Ishikawa (cell line): ENCODE data around the gene PPP1R37.

Experiments used
- CEBPB ChIP-seq: IDR thresholded peaks from 2 replicates; pipeline ENCODE4 v1.6.1; 2012
- CREB1 ChIP-seq: IDR thresholded peaks from 2 replicates; pipeline ENCODE4 v1.6.1; 2012; ENCODE audit warnings: low read depth
- EGR1 ChIP-seq: IDR thresholded peaks from 2 replicates; pipeline ENCODE4 v1.6.1; 2012
- EP300 ChIP-seq: IDR thresholded peaks from 2 replicates; pipeline ENCODE4 v1.6.1; 2012; ENCODE audit warnings: borderline replicate concordance
- FOXM1 ChIP-seq: IDR thresholded peaks from 2 replicates; pipeline ENCODE4 v1.6.1; 2012; ENCODE audit warnings: low read depth, borderline replicate concordance
- NFIC ChIP-seq: IDR thresholded peaks from 2 replicates; pipeline ENCODE4 v1.6.1; 2012
- RAD21 ChIP-seq: IDR thresholded peaks from 2 replicates; pipeline ENCODE4 v1.6.1; 2012; ENCODE audit warnings: low read depth
- TAF1 ChIP-seq: IDR thresholded peaks from 2 replicates; pipeline ENCODE4 v1.6.1; 2012; ENCODE audit warnings: low read depth, mild to moderate bottlenecking
- TCF12 ChIP-seq: IDR thresholded peaks from 2 replicates; pipeline ENCODE4 v1.6.1; 2012; ENCODE audit warnings: low read depth
- TEAD4 ChIP-seq: IDR thresholded peaks from 2 replicates; pipeline ENCODE4 v1.6.1; 2012
- USF1 ChIP-seq: IDR thresholded peaks from 2 replicates; pipeline ENCODE4 v1.6.1; 2012
- YY1 ChIP-seq: IDR thresholded peaks from 2 replicates; pipeline ENCODE4 v1.6.1; 2012; ENCODE audit warnings: low read depth
- ZBTB7A ChIP-seq: IDR thresholded peaks from 2 replicates; pipeline ENCODE4 v1.6.1; 2012; ENCODE audit warnings: low read depth
- TF ChIP-seq, protein P1 (sequence below): IDR thresholded peaks from 2 replicates; pipeline ENCODE4 v1.6.1; 2012
- TF ChIP-seq, protein P2 (sequence below): IDR thresholded peaks from 2 replicates; pipeline ENCODE4 v1.6.1; 2012; ENCODE audit warnings: low read depth, mild to moderate bottlenecking

PPP1R37 gene

DNA sequence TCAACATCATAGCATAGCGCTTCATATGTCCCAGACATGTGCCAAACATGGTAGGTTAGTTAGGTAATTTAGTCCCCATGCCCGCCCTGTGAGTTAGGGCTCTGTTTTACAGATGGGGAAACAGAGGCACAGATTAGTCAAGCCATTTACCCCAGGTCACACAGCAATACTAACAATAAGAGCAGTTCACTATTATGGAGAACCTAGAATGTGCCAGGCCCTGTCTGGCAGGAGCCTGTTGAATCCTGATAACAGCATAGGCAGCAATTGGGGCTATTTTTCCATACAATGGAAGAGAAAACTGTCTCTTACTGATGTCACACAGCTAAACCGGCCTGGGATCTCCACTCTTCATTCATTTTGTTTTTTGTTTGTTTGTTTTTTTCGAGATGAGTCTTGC lies 6.5 kb upstream of the PPP1R37 start:
- TF ChIP-seq RAD21: no peak
- TF ChIP-seq TEAD4: no peak
- TF ChIP-seq CEBPB: no peak
- no peak for TF ChIP-seq CREB1
- TF ChIP-seq TCF12: no peak
- TF ChIP-seq, protein P1, sequence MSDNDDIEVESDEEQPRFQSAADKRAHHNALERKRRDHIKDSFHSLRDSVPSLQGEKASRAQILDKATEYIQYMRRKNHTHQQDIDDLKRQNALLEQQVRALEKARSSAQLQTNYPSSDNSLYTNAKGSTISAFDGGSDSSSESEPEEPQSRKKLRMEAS: no peak
- TF ChIP-seq USF1: no peak
- no peak for TF ChIP-seq EGR1
- no peak for TF ChIP-seq ZBTB7A
- TF ChIP-seq NFIC: no peak
- no peak for TF ChIP-seq TAF1
- TF ChIP-seq EP300: no peak
- TF ChIP-seq, protein P2, sequence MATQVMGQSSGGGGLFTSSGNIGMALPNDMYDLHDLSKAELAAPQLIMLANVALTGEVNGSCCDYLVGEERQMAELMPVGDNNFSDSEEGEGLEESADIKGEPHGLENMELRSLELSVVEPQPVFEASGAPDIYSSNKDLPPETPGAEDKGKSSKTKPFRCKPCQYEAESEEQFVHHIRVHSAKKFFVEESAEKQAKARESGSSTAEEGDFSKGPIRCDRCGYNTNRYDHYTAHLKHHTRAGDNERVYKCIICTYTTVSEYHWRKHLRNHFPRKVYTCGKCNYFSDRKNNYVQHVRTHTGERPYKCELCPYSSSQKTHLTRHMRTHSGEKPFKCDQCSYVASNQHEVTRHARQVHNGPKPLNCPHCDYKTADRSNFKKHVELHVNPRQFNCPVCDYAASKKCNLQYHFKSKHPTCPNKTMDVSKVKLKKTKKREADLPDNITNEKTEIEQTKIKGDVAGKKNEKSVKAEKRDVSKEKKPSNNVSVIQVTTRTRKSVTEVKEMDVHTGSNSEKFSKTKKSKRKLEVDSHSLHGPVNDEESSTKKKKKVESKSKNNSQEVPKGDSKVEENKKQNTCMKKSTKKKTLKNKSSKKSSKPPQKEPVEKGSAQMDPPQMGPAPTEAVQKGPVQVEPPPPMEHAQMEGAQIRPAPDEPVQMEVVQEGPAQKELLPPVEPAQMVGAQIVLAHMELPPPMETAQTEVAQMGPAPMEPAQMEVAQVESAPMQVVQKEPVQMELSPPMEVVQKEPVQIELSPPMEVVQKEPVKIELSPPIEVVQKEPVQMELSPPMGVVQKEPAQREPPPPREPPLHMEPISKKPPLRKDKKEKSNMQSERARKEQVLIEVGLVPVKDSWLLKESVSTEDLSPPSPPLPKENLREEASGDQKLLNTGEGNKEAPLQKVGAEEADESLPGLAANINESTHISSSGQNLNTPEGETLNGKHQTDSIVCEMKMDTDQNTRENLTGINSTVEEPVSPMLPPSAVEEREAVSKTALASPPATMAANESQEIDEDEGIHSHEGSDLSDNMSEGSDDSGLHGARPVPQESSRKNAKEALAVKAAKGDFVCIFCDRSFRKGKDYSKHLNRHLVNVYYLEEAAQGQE: no peak
- no peak for TF ChIP-seq YY1
- no peak for TF ChIP-seq FOXM1

DNA sequence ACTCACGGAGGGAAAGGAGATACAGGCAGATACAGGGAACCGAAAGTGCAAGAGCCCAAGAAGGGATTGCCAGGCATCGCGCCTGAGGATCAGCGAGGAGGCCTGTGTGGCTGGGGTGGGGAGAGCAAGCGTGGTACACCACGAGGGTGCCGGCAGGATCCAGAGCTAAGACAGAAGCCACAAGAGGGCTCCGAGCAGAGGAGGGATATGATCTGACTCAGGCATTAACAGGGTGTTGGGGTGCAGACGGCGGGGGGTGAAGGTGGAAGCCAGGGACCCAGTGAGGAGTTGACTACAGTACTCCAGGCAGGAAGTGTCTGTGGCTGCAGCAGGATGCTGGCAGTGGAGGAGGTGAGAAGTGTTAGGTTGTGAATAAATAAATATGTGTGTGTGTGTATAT lies 5.4 kb upstream of the PPP1R37 start:
- TF ChIP-seq, protein P1: no peak
- TF ChIP-seq EGR1 (no peak), CEBPB (no peak), TAF1 (no peak), EP300 (no peak), FOXM1 (no peak), ZBTB7A (no peak), YY1 (no peak), TCF12 (no peak), CREB1 (no peak), USF1 (no peak), NFIC (no peak), TEAD4 (no peak), RAD21 (no peak)
- TF ChIP-seq, protein P2: no peak

DNA sequence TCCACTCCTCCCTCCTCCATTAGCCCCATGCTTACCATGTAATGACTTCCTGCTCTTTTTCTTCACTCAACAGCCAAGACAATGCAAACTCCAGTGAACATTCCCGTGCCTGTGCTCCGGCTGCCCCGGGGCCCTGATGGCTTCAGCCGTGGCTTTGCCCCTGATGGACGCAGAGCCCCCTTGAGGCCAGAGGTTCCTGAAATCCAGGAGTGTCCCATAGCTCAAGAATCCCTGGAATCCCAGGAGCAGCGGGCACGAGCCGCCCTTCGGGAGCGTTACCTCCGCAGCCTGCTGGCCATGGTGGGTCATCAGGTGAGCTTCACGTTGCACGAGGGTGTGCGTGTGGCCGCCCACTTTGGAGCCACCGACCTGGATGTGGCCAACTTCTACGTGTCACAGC lies 2.9 kb upstream of the PPP1R37 start:
- TF ChIP-seq ZBTB7A: no peak
- no peak for TF ChIP-seq RAD21
- TF ChIP-seq TAF1: no peak
- TF ChIP-seq, protein P2: no peak
- no peak for TF ChIP-seq FOXM1
- TF ChIP-seq, protein P1: no peak
- TF ChIP-seq USF1: no peak
- TF ChIP-seq NFIC: no peak
- no peak for TF ChIP-seq EP300
- TF ChIP-seq CEBPB: no peak
- TF ChIP-seq TEAD4: no peak
- no peak for TF ChIP-seq EGR1
- TF ChIP-seq TCF12: no peak

DNA sequence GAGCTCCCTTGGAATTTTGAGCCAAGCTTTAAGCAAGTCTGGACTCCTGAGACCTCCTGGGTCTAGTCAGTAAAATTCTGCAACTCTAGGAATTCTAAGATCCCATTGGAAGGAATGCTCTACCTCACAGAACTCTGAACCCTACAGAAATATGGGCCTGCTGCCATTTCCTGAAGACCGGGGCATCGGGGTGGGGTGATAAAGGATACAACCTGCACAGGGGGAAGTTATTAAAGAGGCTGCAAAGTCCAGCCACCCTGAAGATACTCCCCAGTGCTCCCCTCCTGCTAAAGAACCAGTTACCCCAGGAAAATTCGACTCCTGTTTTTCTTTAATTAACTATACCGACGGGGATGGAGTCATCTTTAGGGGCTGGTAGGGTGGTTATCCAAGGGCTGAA lies 2.4 kb upstream of the PPP1R37 start:
- TF ChIP-seq TAF1 (no peak), EP300 (no peak), TCF12 (no peak), NFIC (no peak), TEAD4 (no peak), YY1 (no peak), EGR1 (no peak), CREB1 (no peak), ZBTB7A (no peak), USF1 (no peak), CEBPB (no peak), FOXM1 (no peak), RAD21 (no peak)
- TF ChIP-seq, protein P1: no peak
- TF ChIP-seq, protein P2: no peak
